Right lobe of liver (tissue), 4 donors: ENCODE results near the gene ADAMTS14.

ENCODE experiments used
- POLR2A ChIP-seq: fragments of 450-650 bp; IDR thresholded peaks from one replicate; pipeline ENCODE4 v1.6.1; 2017; ENCODE audit warnings: antibody characterized with exemption, mild to moderate bottlenecking
- TF ChIP-seq, protein P1 (sequence below), 4 donors: fragments of 200-600 bp in 3 of 4; fragments of 450-650 bp in 1 of 4; IDR thresholded peaks; one replicate each; pipeline versions ENCODE4 v1.5.1 to v1.8.0; 2016 to 2022; ENCODE audit warnings: antibody characterized with exemption in 4 of 4, mild to moderate bottlenecking in 2 of 4
- donor health status: DM: no; HTN: no; CAD: no.
- donor health status: DM: no; HTN: no; CAD: no.
- donor health status: DM: no; HTN: yes; CAD: no.

DNA sequence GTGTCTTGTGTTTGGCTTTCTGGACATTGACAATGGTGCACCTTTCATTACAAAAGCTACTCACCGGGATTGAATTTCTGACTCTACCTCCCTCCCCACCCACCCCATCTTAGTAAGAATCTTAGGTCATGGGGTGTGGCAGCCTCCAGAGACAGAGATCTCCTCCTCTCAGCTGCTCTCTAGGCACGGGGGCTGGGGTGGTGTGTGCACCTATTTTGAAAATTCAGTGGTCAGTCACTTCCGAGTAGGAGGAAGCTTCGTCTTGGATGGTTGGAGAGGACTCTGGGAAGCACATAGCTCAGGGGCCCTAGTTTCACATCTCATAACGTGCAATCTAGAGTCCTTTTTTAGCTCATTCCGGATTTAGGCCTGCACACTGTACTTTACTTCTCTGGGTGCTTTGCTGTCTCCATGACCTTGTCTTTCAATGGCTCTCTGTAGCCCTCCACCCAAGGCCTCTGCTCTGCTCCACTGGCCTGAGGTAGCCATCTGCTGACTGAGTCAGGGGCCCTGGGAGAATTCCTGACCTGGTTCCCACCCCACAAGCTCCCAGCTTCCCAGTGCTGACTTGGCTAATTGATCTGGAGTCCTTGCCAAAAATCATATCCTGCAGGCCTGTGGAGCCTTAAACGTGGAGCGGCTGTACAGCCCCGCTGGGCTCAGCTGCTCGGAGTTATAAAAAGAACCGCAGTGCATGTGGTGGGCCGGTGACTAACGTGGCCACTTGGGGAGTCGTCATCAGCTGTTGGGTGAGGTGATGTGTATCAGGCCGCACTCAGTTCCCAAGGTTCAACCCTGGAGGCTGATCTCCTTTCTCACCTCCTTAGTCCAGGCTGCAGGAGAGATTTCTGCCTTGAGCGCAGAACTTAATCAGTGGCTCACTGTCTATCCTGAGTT lies 19.3 kb upstream of the ADAMTS14 start:
- TF ChIP-seq, protein P1, sequence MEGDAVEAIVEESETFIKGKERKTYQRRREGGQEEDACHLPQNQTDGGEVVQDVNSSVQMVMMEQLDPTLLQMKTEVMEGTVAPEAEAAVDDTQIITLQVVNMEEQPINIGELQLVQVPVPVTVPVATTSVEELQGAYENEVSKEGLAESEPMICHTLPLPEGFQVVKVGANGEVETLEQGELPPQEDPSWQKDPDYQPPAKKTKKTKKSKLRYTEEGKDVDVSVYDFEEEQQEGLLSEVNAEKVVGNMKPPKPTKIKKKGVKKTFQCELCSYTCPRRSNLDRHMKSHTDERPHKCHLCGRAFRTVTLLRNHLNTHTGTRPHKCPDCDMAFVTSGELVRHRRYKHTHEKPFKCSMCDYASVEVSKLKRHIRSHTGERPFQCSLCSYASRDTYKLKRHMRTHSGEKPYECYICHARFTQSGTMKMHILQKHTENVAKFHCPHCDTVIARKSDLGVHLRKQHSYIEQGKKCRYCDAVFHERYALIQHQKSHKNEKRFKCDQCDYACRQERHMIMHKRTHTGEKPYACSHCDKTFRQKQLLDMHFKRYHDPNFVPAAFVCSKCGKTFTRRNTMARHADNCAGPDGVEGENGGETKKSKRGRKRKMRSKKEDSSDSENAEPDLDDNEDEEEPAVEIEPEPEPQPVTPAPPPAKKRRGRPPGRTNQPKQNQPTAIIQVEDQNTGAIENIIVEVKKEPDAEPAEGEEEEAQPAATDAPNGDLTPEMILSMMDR (IDR thresholded peaks at IDR 0.05): no peak
- TF ChIP-seq POLR2A: no peak
